SH-SY5Y (cell line): Measurements from ENCODE around the gene MCF2L2.

ENCODE experiments used
- GATA2 ChIP-seq: IDR thresholded peaks from 2 replicates; pipeline ENCODE4 v1.6.1; 2011; ENCODE audit warnings: mild to moderate bottlenecking, low read depth, low read length
- GATA3 ChIP-seq: IDR thresholded peaks from 2 replicates; pipeline ENCODE4 v1.6.1; 2011; ENCODE audit warnings: low read depth, mild to moderate bottlenecking, low read length, moderate library complexity

GRCh38 chr3:183198939-183199338 is 229.5 kb downstream of the MCF2L2 start:
- TF ChIP-seq GATA2: no peak
- TF ChIP-seq GATA3: no peak
